Endothelial cell of umbilical vein (primary cell): ENCODE results near the gene CFAP20DC. TPM values are rescaled to one million over a fixed set of nuclear protein-coding genes. Genes with fewer than 3 reads are reported as not detected.

ENCODE experiments used
- BruUV-seq: library from RNA; stranded (reverse); fragments of 400-500 nt; replicated peaks from 2 replicates; lab custom pipeline; 2021; lab: Mats Ljungman, UMichigan
- CTCF ChIA-PET: fragments of 300-600, 350-600 bp; sonication (Branson Sonifier 250); formaldehyde crosslinking; loops from one replicate; lab custom pipeline; 2021; ENCODE audit warnings: antibody characterized with exemption, inconsistent platforms; lab: Charles Lee
- POLR2A ChIA-PET: fragments of 300-600, 350-600 bp; sonication (Branson Sonifier 250); formaldehyde crosslinking; loops from one replicate; lab custom pipeline; 2021; ENCODE audit warnings: antibody characterized with exemption, inconsistent platforms; lab: Charles Lee
- DNase-seq: peaks from one replicate; pipeline ENCODE4 v3.0.0-alpha.2; 2011; ENCODE audit warnings: low read depth, low spot score
- FAIRE-seq: peaks from 2 replicates; lab custom pipeline; 2011; peaks lifted over from hg19 to GRCh38; lab: Jason Lieb, UNC
- H2AFZ ChIP-seq: 2 replicates; pipeline ENCODE4 v1.6.0; 2012; ENCODE audit warnings: low read depth, low read length, control low read depth, inconsistent platforms
- H3K27ac ChIP-seq: 2 replicates; pipeline ENCODE4 v1.5.1; 2011; ENCODE audit warnings: low read depth, mild to moderate bottlenecking, control low read depth, low read length, moderate library complexity; ENCODE audit not compliant: insufficient read depth
- H3K27me3 ChIP-seq, 2 experiments: 2 replicates each; pipeline versions ENCODE4 v1.6.0 to v1.6.1; 2011; ENCODE audit warnings: low read length in 2 of 2, mixed read lengths in 1 of 2; ENCODE audit not compliant: control insufficient read depth in 2 of 2, insufficient read depth in 2 of 2
- H3K36me3 ChIP-seq, 2 experiments: 2 replicates in 1 of 2; 3 replicates in 1 of 2; pipeline ENCODE4 v1.5.1; 2011; ENCODE audit warnings: low read length in 2 of 2, mild to moderate bottlenecking in 1 of 2, moderate library complexity in 1 of 2; ENCODE audit not compliant: control insufficient read depth in 2 of 2, insufficient read depth in 2 of 2; ENCODE audit errors: extremely low read depth in 1 of 2
- H3K4me1 ChIP-seq: 3 replicates; pipeline ENCODE4 v1.5.1; 2011; ENCODE audit warnings: mild to moderate bottlenecking, low read length; ENCODE audit not compliant: control insufficient read depth, insufficient read depth; ENCODE audit errors: extremely low read depth
- H3K4me2 ChIP-seq: 2 replicates; pipeline ENCODE4 v1.6.1; 2011; ENCODE audit warnings: low read length, control low read depth, mixed read lengths; ENCODE audit not compliant: insufficient read depth
- H3K4me3 ChIP-seq, 3 experiments: fragments of 200-600 bp in 1 of 3; sonication (generic), shearing (Covaris generic) in 1 of 3; replicated peaks in 1 of 3; 2 replicates each; pipeline ENCODE4 v1.5.1; 2011 to 2016; ENCODE audit warnings: control low read depth in 3 of 3, low read length in 3 of 3, mild to moderate bottlenecking in 2 of 3, inconsistent platforms in 1 of 3, low read depth in 1 of 3, moderate library complexity in 1 of 3; ENCODE audit not compliant: insufficient read depth in 1 of 3
- H3K79me2 ChIP-seq: 2 replicates; pipeline ENCODE4 v1.6.0; 2012; ENCODE audit warnings: low read length, inconsistent platforms; ENCODE audit not compliant: control insufficient read depth, insufficient read depth
- H3K9ac ChIP-seq: replicated peaks from 2 replicates; pipeline ENCODE3; 2011; ENCODE audit warnings: low read length, control low read depth; ENCODE audit not compliant: insufficient read depth; ENCODE audit errors: extremely low read depth
- H3K9me1 ChIP-seq: replicated peaks from 3 replicates; pipeline ENCODE4 v1.6.0; 2011; ENCODE audit warnings: mild to moderate bottlenecking, low read length; ENCODE audit not compliant: control insufficient read depth, insufficient read depth; ENCODE audit errors: extremely low read depth
- H3K9me3 ChIP-seq: replicated peaks from 2 replicates; pipeline ENCODE4 v1.5.1; 2012; ENCODE audit warnings: low read length, inconsistent platforms; ENCODE audit not compliant: control insufficient read depth, insufficient read depth
- H4K20me1 ChIP-seq: replicated peaks from 2 replicates; pipeline ENCODE3; 2011; ENCODE audit warnings: mild to moderate bottlenecking, low read length; ENCODE audit not compliant: control insufficient read depth, insufficient read depth; ENCODE audit errors: extremely low read depth
- CTCF ChIP-seq, 2 donors: IDR thresholded peaks; 1 replicate in 1 of 2; 2 replicates in 1 of 2; pipeline ENCODE4 v1.5.1; 2011; ENCODE audit warnings: low read length in 2 of 2, mild to moderate bottlenecking in 2 of 2, moderate library complexity in 2 of 2, control low read depth in 1 of 2, inconsistent platforms in 1 of 2, low read depth in 1 of 2; ENCODE audit not compliant: insufficient read depth in 1 of 2; ENCODE audit errors: extremely low read depth in 1 of 2
- EZH2 ChIP-seq: IDR thresholded peaks from 2 replicates; pipeline ENCODE4 v1.6.1; 2012; ENCODE audit warnings: borderline replicate concordance, low read depth, mild to moderate bottlenecking, moderate library complexity, low read length, inconsistent platforms; ENCODE audit not compliant: severe bottlenecking
- FOS ChIP-seq: IDR thresholded peaks from 2 replicates; pipeline ENCODE4 v1.6.1; 2011; ENCODE audit warnings: mild to moderate bottlenecking, low read length, moderate library complexity, borderline replicate concordance; ENCODE audit not compliant: insufficient read depth
- GATA2 ChIP-seq: IDR thresholded peaks from 2 replicates; pipeline ENCODE4 v1.7.0; 2011; ENCODE audit warnings: low read depth, mild to moderate bottlenecking, moderate library complexity, mixed read lengths, low read length; ENCODE audit not compliant: insufficient read length, insufficient read depth
- JUN ChIP-seq: IDR thresholded peaks from 2 replicates; pipeline ENCODE4 v1.6.1; 2011; ENCODE audit warnings: borderline replicate concordance, low read depth; ENCODE audit not compliant: insufficient read length, insufficient read depth
- MAX ChIP-seq: IDR thresholded peaks from 2 replicates; pipeline ENCODE4 v1.6.1; 2011; ENCODE audit not compliant: insufficient read depth, insufficient read length
- MYC ChIP-seq: IDR thresholded peaks from one replicate; pipeline ENCODE4 v1.6.1; 2011; ENCODE audit warnings: mild to moderate bottlenecking, low read depth, low read length
- POLR2A ChIP-seq: IDR thresholded peaks from 2 replicates; pipeline ENCODE4 v1.6.1; 2012; ENCODE audit warnings: low read depth, mild to moderate bottlenecking, control low read depth, low read length
- POLR2AphosphoS5 ChIP-seq: IDR thresholded peaks from 2 replicates; pipeline ENCODE4 v1.6.1; 2012; ENCODE audit warnings: low read depth, mild to moderate bottlenecking, control low read depth, low read length, moderate library complexity; ENCODE audit not compliant: insufficient read depth
- dilution Hi-C: fragments of 300-500 bp; cut with MboI; formaldehyde crosslinking; loops from one replicate; pipeline ENCODE4 v1.15.0; 2019; ENCODE audit warnings: low sequenced_read_pairs; ENCODE audit not compliant: extremely low pct_ligation_motif_present
- intact Hi-C: fragments of 100-400 bp; cut with micrococcal nuclease; formaldehyde crosslinking; loops from one replicate; pipeline ENCODE4 v1.10.0; 2022
- polyA plus RNA-seq, 4 experiments: library from polyadenylated mRNA; depleted of rRNA in 3 of 4; stranded (reverse) in 3 of 4; unstranded in 1 of 4; fragments of >200 nt; gene quantifications; 2 replicates each; pipeline versions ENCODE4 v1.2.1 to v1.2.3, GENCODE V29; 2011 to 2012; ENCODE audit warnings: missing spikeins in 1 of 4
- total RNA-seq: library from RNA; stranded (reverse); gene quantifications from 2 replicates; pipeline ENCODE4 v1.2.3, GENCODE V29; 2021

Gene CFAP20DC
- total and polyA plus RNA-seq, 2 donors (not counting 3 experiments of a cell fraction or from before 2014, with no cell fraction given): 0.92 to 2.1 TPM

DNA sequence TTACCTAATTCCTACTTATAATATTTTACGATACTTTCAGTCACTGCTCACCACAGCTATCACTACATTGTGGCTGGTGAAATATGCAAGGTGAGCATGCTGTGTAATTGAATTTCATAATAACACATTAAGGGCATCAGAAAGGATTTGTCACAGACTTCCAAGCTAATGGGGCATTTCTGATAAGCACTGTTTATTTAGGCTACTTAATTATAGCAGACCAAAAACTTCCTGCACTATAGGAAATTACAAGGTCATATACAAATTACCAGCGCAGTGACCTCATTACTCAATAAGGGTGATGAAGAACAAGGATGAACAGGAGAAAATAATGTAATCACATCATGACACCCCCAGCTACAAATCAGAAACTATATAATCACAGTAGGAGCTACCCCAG, 294.7 kb downstream of the CFAP20DC start:
- no peak overlapping the region for H2AFZ ChIP-seq
- intact Hi-C loops: no loop called here
- H3K9me3 ChIP-seq: no peaks in the 10 kb centered on the region
- TF ChIP-seq MYC (no peak), JUN (no peak), GATA2 (no peak), MAX (no peak), EZH2 (no peak), FOS (no peak), POLR2AphosphoS5 (no peak), POLR2A (no peak), CTCF (IDR thresholded peaks at IDR 0.05; ENCODE audit: extremely low read depth in 1 of 2, insufficient read depth in 1 of 2, low read depth in 1 of 2, low read length in 2 of 2) (no peak)
- H3K4me3 ChIP-seq: no peak overlapping the region
- no peaks in the 10 kb centered on the region for H4K20me1 ChIP-seq
- H3K27me3 ChIP-seq: no peaks in the 10 kb centered on the region
- H3K79me2 ChIP-seq: no peaks in the 10 kb centered on the region
- no peaks in the 10 kb centered on the region for H3K4me1 ChIP-seq
- H3K4me2 ChIP-seq: no peak overlapping the region
- H3K9ac ChIP-seq: no peak overlapping the region
- ChIA-PET CTCF (no interaction called here), POLR2A (no interaction called here)
- FAIRE-seq (no peak), DNase-seq (no peak)
- no peak overlapping the region for H3K27ac ChIP-seq
- dilution Hi-C loops: no loop called here
- H3K36me3 ChIP-seq: no peaks in the 10 kb centered on the region
- no TSS peak for BruUV-seq
- H3K9me1 ChIP-seq: no peaks in the 10 kb centered on the region
